Transverse colon (tissue), 4 donors: ENCODE results near the gene JAG1. TPM values are rescaled to one million over a fixed set of nuclear protein-coding genes. Genes with fewer than 3 reads are reported as not detected.

ENCODE experiments used
- DNase-seq: peaks from one replicate; pipeline ENCODE4 v3.0.0-alpha.2; 2019
- H3K27ac ChIP-seq, 4 donors: fragments of 200-600 bp; sonication (generic); 2 replicates each; pipeline ENCODE4 v1.5.1; 2016 to 2018; ENCODE audit warnings: inconsistent platforms in 4 of 4
- H3K27me3 ChIP-seq: fragments of 200-600 bp; sonication (generic); 2 replicates; pipeline ENCODE4 v1.5.1; 2017; ENCODE audit warnings: inconsistent platforms
- H3K36me3 ChIP-seq, 4 donors: fragments of 200-600 bp; sonication (generic); 2 replicates each; pipeline ENCODE4 v1.5.1; 2017 to 2019; ENCODE audit warnings: inconsistent platforms in 4 of 4
- H3K4me1 ChIP-seq, 4 donors: fragments of 200-600 bp; sonication (generic); 2 replicates each; pipeline ENCODE4 v1.5.1; 2017 to 2020; ENCODE audit warnings: inconsistent platforms in 4 of 4
- H3K4me3 ChIP-seq, 4 donors: fragments of 200-600 bp; sonication (generic); 1 replicate in 1 of 4; 2 replicates in 3 of 4; pipeline versions ENCODE4 v1.5.1 to v1.6.1; 2017 to 2019; ENCODE audit warnings: inconsistent platforms in 4 of 4
- H3K9me3 ChIP-seq, 2 donors: fragments of 200-600 bp; sonication (generic); 2 replicates each; pipeline ENCODE4 v1.5.1; 2017 to 2019; ENCODE audit warnings: inconsistent platforms in 2 of 2
- CTCF ChIP-seq, 5 experiments: fragments of 200-600 bp in 3 of 5; fragments of 450-650 bp in 2 of 5; sonication (generic) in 3 of 5; IDR thresholded peaks; 1 replicate in 2 of 5; 2 replicates in 3 of 5; pipeline ENCODE4 v1.5.1; 2016 to 2017; ENCODE audit warnings: antibody characterized with exemption in 5 of 5, inconsistent platforms in 3 of 5, mild to moderate bottlenecking in 2 of 5, moderate library complexity in 1 of 5
- EP300 ChIP-seq: sonication (generic); formaldehyde crosslinking; IDR thresholded peaks from one replicate; pipeline ENCODE4 v1.6.1; 2017; ENCODE audit warnings: antibody characterized with exemption, low read depth
- POLR2A ChIP-seq: fragments of 450-650 bp; IDR thresholded peaks from one replicate; pipeline ENCODE4 v1.6.1; 2016; ENCODE audit warnings: antibody characterized with exemption, mild to moderate bottlenecking, moderate library complexity
- POLR2AphosphoS5 ChIP-seq, 3 donors: sonication (generic); formaldehyde crosslinking; IDR thresholded peaks; one replicate each; pipeline ENCODE4 v1.6.1; 2016; ENCODE audit warnings: antibody characterized with exemption in 3 of 3
- WGBS, 2 donors: methylation state at CpG; one replicate each; pipeline ENCODE4 v1.1.5; 2018; ENCODE audit warnings: low coverage in 1 of 2; 5-methylcytosine and 5-hydroxymethylcytosine counted together
- in situ Hi-C, 4 donors: fragments of 200-750 bp; cut with MboI; loops; one replicate each; pipeline versions ENCODE4 v1.15.0 to v1.15.1; 2017; ENCODE audit warnings: low sequenced_read_pairs in 3 of 4, low pct_ligation_motif_present in 1 of 4, low pct_unique_long_range_greater_than_20kb in 1 of 4
- intact Hi-C: fragments of 100-400 bp; cut with DNase I; formaldehyde crosslinking; loops from one replicate; pipeline ENCODE4 v1.15.1; 2023; ENCODE audit warnings: low total_unique reads
- total RNA-seq, 4 donors: library from RNA; depleted of rRNA; stranded (reverse); fragments of >200 nt; gene quantifications; one replicate each; pipeline ENCODE4 v1.1.0, GENCODE V29; 2016

The JAG1 gene
- total RNA-seq, 4 donors from 2014 or later: 75.0 to 117 (median 109) TPM

GRCh38 chr20:10649797-10650160 lies 24.0 kb downstream of the JAG1 start:
- Histone ChIP-seq H3K27ac (no peak overlapping the region), H3K9me3 (no peaks in the 10 kb centered on the region), H3K4me1 (peaks cover 8 to 40% (median 13%) of the 10 kb centered on the region in 4 donors), H3K27me3 (no peaks in the 10 kb centered on the region), H3K4me3 (no peak overlapping the region), H3K36me3 (peaks cover 0 to 62% (median 29%) of the 10 kb centered on the region in 4 donors)
- intact Hi-C loops: no loop called here
- WGBS, 2 donors: 57 to 88% methylated on average over 3 of the region's 3 CpGs
- peak; percentile 1 for DNase-seq
- in situ Hi-C loops: loop anchor here in 1 of 4 donors (25.0 kb wide), 1 partner anchor 187 kb away; no protein-coding TSS in a partner anchor
- no peak for TF ChIP-seq CTCF (IDR thresholded peaks at IDR 0.05)
- TF ChIP-seq POLR2AphosphoS5 (IDR thresholded peaks at IDR 0.05): no peak
- TF ChIP-seq EP300: no peak
- no peak for TF ChIP-seq POLR2A

- TF ChIP-seq EP300: no peak
- no peak for TF ChIP-seq POLR2A
- no peak for TF ChIP-seq CTCF (IDR thresholded peaks at IDR 0.05)
- TF ChIP-seq POLR2AphosphoS5 (IDR thresholded peaks at IDR 0.05): no peak
- Histone ChIP-seq H3K4me1 (peaks cover 2 to 35% (median 7%) of the 10 kb centered on the region in 4 donors), H3K9me3 (no peaks in the 10 kb centered on the region), H3K4me3 (no peak overlapping the region), H3K36me3 (peaks cover 0 to 67% (median 31%) of the 10 kb centered on the region in 4 donors), H3K27me3 (no peaks in the 10 kb centered on the region), H3K27ac (no peak overlapping the region)
- in situ Hi-C loops: no loop called here
- intact Hi-C loops: no loop called here
- 75 to 85% methylated on average over 8 of the region's 8 CpGs for WGBS, 2 donors
- peak; percentile 0 for DNase-seq
Measured at GRCh38 chr20:10649080-10649796, 24.6 kb downstream of the JAG1 start.

- in situ Hi-C loops: no loop called here
- Histone ChIP-seq H3K27ac (no peak overlapping the region), H3K36me3 (peaks cover 0 to 68% (median 34%) of the 10 kb centered on the region in 4 donors)
Measured at GRCh38 chr20:10648651-10649050, 25.1 kb downstream of the JAG1 start.

GRCh38 chr20:10647909-10648308 lies 25.9 kb downstream of the JAG1 start:
- Histone ChIP-seq H3K27me3 (no peaks in the 10 kb centered on the region), H3K4me1 (peaks cover 0 to 21% (median 3%) of the 10 kb centered on the region in 4 donors), H3K9me3 (no peaks in the 10 kb centered on the region), H3K4me3 (no peak overlapping the region), H3K27ac (no peak overlapping the region), H3K36me3 (peaks cover 0 to 76% (median 35%) of the 10 kb centered on the region in 4 donors)
- TF ChIP-seq POLR2A (no peak), POLR2AphosphoS5 (IDR thresholded peaks at IDR 0.05) (no peak), CTCF (IDR thresholded peaks at IDR 0.05) (no peak), EP300 (no peak)
- intact Hi-C loops: no loop called here
- DNase-seq: peak; percentile 6
- in situ Hi-C loops: no loop called here
- WGBS, 2 donors: 86 to 92% methylated on average over 2 to 11 of the region's 11 CpGs

More at GRCh38 chr20:10648651-10649050, 25.1 kb downstream of the JAG1 start:
- intact Hi-C loops: no loop called here
- Histone ChIP-seq H3K9me3 (no peaks in the 10 kb centered on the region), H3K4me3 (no peak overlapping the region), H3K4me1 (peaks cover 0 to 29% (median 4%) of the 10 kb centered on the region in 4 donors), H3K27me3 (no peaks in the 10 kb centered on the region)
- peak; percentile 1 for DNase-seq
- WGBS, 2 donors: 77 to 78% methylated on average over 3 to 8 of the region's 8 CpGs
- TF ChIP-seq POLR2AphosphoS5 (IDR thresholded peaks at IDR 0.05) (no peak), POLR2A (no peak), EP300 (no peak), CTCF (IDR thresholded peaks at IDR 0.05) (no peak)
